Spleen (tissue), 7 donors: Measurements from ENCODE around the gene LCN6.

Source experiments
- CTCF ChIP-seq, 11 experiments: fragments of 200-600 bp in 7 of 11; fragments of 450-650 bp in 4 of 11; sonication (generic) in 4 of 11; IDR thresholded peaks in 8 of 11; conservative IDR thresholded peaks in 3 of 11; 1 replicate in 7 of 11; 2 replicates in 4 of 11; pipeline versions ENCODE4 v1.4.0 to v1.8.0; 2016 to 2021; ENCODE audit warnings: antibody characterized with exemption in 11 of 11, inconsistent platforms in 4 of 11, mild to moderate bottlenecking in 1 of 11
- POLR2A ChIP-seq, 3 donors: fragments of 450-650 bp; IDR thresholded peaks; one replicate each; pipeline ENCODE4 v1.5.1; 2017; ENCODE audit warnings: antibody characterized with exemption in 3 of 3, mild to moderate bottlenecking in 1 of 3
- POLR2AphosphoS5 ChIP-seq, 3 donors: sonication (generic); formaldehyde crosslinking; IDR thresholded peaks; one replicate each; pipeline ENCODE4 v1.5.1; 2017; ENCODE audit warnings: antibody characterized with exemption in 3 of 3
- donor health status: DM: no; HTN: no; CAD: no; lungs with moderate emphysema.
- donor health status: DM: no; HTN: no; CAD: no.
- donor health status: DM: no; HTN: no; CAD: no.

GRCh38 chr9:136795000-136795348 lies 46.6 kb upstream of the LCN6 start:
- no peak for TF ChIP-seq CTCF (IDR thresholded peaks at IDR 0.05 in 8 of 11, conservative IDR thresholded peaks at IDR 0.05 in 3 of 11)
- no peak for TF ChIP-seq POLR2A (IDR thresholded peaks at IDR 0.05)
- TF ChIP-seq POLR2AphosphoS5 (IDR thresholded peaks at IDR 0.05) = peak in 1 of 3 donors; percentile 28
